Ureter (tissue), 1 donor: Measurements from ENCODE around the gene TMCC3. TPM values are rescaled to one million over a fixed set of nuclear protein-coding genes. Genes with fewer than 3 reads are reported as not detected.
"Not testable (repeated sequence)": the region's sequence is repeated elsewhere in the genome, so short reads cannot be mapped to it uniquely, and the experiment has no call there.

Source experiments
- DNase-seq: peaks from one replicate; pipeline ENCODE4 v3.0.0-alpha.2; 2020; ENCODE audit warnings: low spot score
- total RNA-seq: library from RNA; stranded (reverse); gene quantifications from one replicate; pipeline ENCODE4 v1.2.4, GENCODE V29; 2023
- donor health status: DM: yes; HTN: yes; CAD: no.

TMCC3 gene
- total RNA-seq, 1 donor from 2014 or later: 10.1 TPM

- DNase-seq: not testable (repeated sequence)
Measured at GRCh38 chr12:94601307-94601706, 49.0 kb downstream of the TMCC3 start.

GRCh38 chr12:94599189-94599588 is 51.2 kb downstream of the TMCC3 start:
- DNase-seq: no peak

- DNase-seq: no peak
Measured at GRCh38 chr12:94597268-94597667, 53.1 kb downstream of the TMCC3 start.

- no peak for DNase-seq
Measured at GRCh38 chr12:94596596-94596995, 53.8 kb downstream of the TMCC3 start.

GRCh38 chr12:94595152-94595551 is 55.2 kb downstream of the TMCC3 start:
- DNase-seq: no peak

GRCh38 chr12:94594443-94594825 is 55.9 kb downstream of the TMCC3 start:
- no peak for DNase-seq

- DNase-seq: no peak
Measured at GRCh38 chr12:94593822-94594442, 56.4 kb downstream of the TMCC3 start.

- DNase-seq: not testable (repeated sequence)
Measured at GRCh38 chr12:94592723-94593122, 57.6 kb downstream of the TMCC3 start.

GRCh38 chr12:94592080-94592479 is 58.3 kb downstream of the TMCC3 start:
- DNase-seq: no peak

GRCh38 chr12:94590428-94590827 is 59.9 kb downstream of the TMCC3 start:
- no peak for DNase-seq

- DNase-seq: no peak
Measured at GRCh38 chr12:94589591-94590001, 60.8 kb downstream of the TMCC3 start.

GRCh38 chr12:94588346-94588745 is 62.0 kb downstream of the TMCC3 start:
- DNase-seq: no peak

- DNase-seq: no peak
Measured at GRCh38 chr12:94587266-94588241, 62.8 kb downstream of the TMCC3 start.

GRCh38 chr12:94586589-94587259 is 63.6 kb downstream of the TMCC3 start:
- DNase-seq: no peak

GRCh38 chr12:94585626-94586025 is 64.7 kb downstream of the TMCC3 start:
- DNase-seq: no peak

GRCh38 chr12:94584377-94584776 is 66.0 kb downstream of the TMCC3 start:
- DNase-seq: no peak

GRCh38 chr12:94582591-94582990 is 67.8 kb downstream of the TMCC3 start:
- DNase-seq: no peak

- no peak for DNase-seq
Measured at GRCh38 chr12:94575645-94576403, 74.5 kb downstream of the TMCC3 start.

GRCh38 chr12:94575024-94575423 is 75.3 kb downstream of the TMCC3 start:
- DNase-seq: no peak

GRCh38 chr12:94571556-94571955 is 78.8 kb downstream of the TMCC3 start:
- peak; percentile 68 for DNase-seq

GRCh38 chr12:94570161-94570560 is 80.2 kb downstream of the TMCC3 start:
- DNase-seq: no peak

- DNase-seq: no peak
Measured at GRCh38 chr12:94567761-94568160, 82.6 kb downstream of the TMCC3 start.
